NT2/D1 (cell line): ENCODE results near the gene MTG2.

ENCODE experiments used
- DNase-seq: peaks from one replicate; pipeline ENCODE4 v3.0.0-alpha.2; 2011; ENCODE audit warnings: low read depth, low spot score
- H3K27me3 ChIP-seq: 2 replicates; pipeline ENCODE4 v1.6.0; 2011; ENCODE audit warnings: mild to moderate bottlenecking; ENCODE audit not compliant: insufficient read length, insufficient read depth
- H3K36me3 ChIP-seq: 2 replicates; pipeline ENCODE4 v1.6.1; 2011; ENCODE audit warnings: mild to moderate bottlenecking, low read length, mixed read lengths; ENCODE audit not compliant: insufficient read depth, insufficient read length
- H3K4me1 ChIP-seq: 2 replicates; pipeline ENCODE4 v1.5.1; 2011; ENCODE audit not compliant: insufficient read depth, insufficient read length
- H3K4me3 ChIP-seq: 2 replicates; pipeline ENCODE4 v1.5.1; 2011; ENCODE audit warnings: low read depth; ENCODE audit not compliant: insufficient read length
- H3K9ac ChIP-seq: 2 replicates; pipeline ENCODE4 v1.6.0; 2011; ENCODE audit warnings: low read depth; ENCODE audit not compliant: insufficient read length
- H3K9me3 ChIP-seq: 2 replicates; pipeline ENCODE4 v1.5.1; 2011; ENCODE audit warnings: mild to moderate bottlenecking, low read length; ENCODE audit not compliant: insufficient read depth
- SUZ12 ChIP-seq: IDR thresholded peaks from 2 replicates; pipeline ENCODE4 v1.6.1; 2011; ENCODE audit not compliant: insufficient read length, insufficient read depth; ENCODE audit errors: extremely low read depth
- YY1 ChIP-seq: IDR thresholded peaks from 2 replicates; pipeline ENCODE4 v1.6.1; 2011; ENCODE audit not compliant: insufficient read length, insufficient read depth
- ZNF274 ChIP-seq: IDR thresholded peaks from 2 replicates; pipeline ENCODE4 v1.6.1; 2011; ENCODE audit warnings: mild to moderate bottlenecking, low read depth, low read length

Gene MTG2

GRCh38 chr20:62182469-62183425, at the start of gene MTG2:
TSS of gene MTG2 (plus strand) at chr20:62183028. CDS start at chr20:62193421, 10,393 bp downstream.
- Histone ChIP-seq H3K9me3 (no peaks in the 10 kb centered on the region), H3K4me1 (no peaks in the 10 kb centered on the region), H3K27me3 (no peaks in the 10 kb centered on the region), H3K4me3 (peak within 1 kb of the TSS; percentile 97), H3K36me3 (peaks cover 30% of the 10 kb centered on the region), H3K9ac (peak within 1 kb of the TSS; percentile 100)
- DNase-seq = peak; percentile 95
- TF ChIP-seq YY1 (no peak), ZNF274 (no peak), SUZ12 (no peak)

GRCh38 chr20:62133051-62133845, 49.6 kb upstream of the MTG2 start:
- no peaks in the 10 kb centered on the region for H3K9me3 ChIP-seq
- no peaks in the 10 kb centered on the region for H3K27me3 ChIP-seq
- no peaks in the 10 kb centered on the region for H3K4me1 ChIP-seq
- TF ChIP-seq ZNF274 (no peak), SUZ12 (no peak), YY1 (no peak)
- H3K9ac ChIP-seq = no peak overlapping the region
- no peak for DNase-seq
- H3K36me3 ChIP-seq = peaks cover 100% of the 10 kb centered on the region
- H3K4me3 ChIP-seq = no peak overlapping the region

GRCh38 chr20:62133864-62134263, 49.0 kb upstream of the MTG2 start:
- DNase-seq = no peak
- TF ChIP-seq SUZ12 (no peak), ZNF274 (no peak), YY1 (no peak)

GRCh38 chr20:62134735-62135231, 48.0 kb upstream of the MTG2 start:
- TF ChIP-seq YY1 = no peak
- TF ChIP-seq ZNF274 = no peak
- no peak for TF ChIP-seq SUZ12
- no peak for DNase-seq
- Histone ChIP-seq H3K4me1 (peaks cover 4% of the 10 kb centered on the region), H3K9me3 (no peaks in the 10 kb centered on the region), H3K4me3 (no peak overlapping the region), H3K27me3 (no peaks in the 10 kb centered on the region), H3K9ac (no peak overlapping the region), H3K36me3 (peaks cover 99% of the 10 kb centered on the region)

More at GRCh38 chr20:62133864-62134263, 49.0 kb upstream of the MTG2 start:
- Histone ChIP-seq H3K9ac (no peak overlapping the region), H3K27me3 (no peaks in the 10 kb centered on the region), H3K36me3 (peaks cover 99% of the 10 kb centered on the region), H3K4me1 (no peaks in the 10 kb centered on the region), H3K9me3 (no peaks in the 10 kb centered on the region), H3K4me3 (no peak overlapping the region)

- DNase-seq = no peak
- H3K9me3 ChIP-seq = no peaks in the 10 kb centered on the region
- H3K9ac ChIP-seq = no peak overlapping the region
- peaks cover 4% of the 10 kb centered on the region for H3K4me1 ChIP-seq
- H3K36me3 ChIP-seq = peaks cover 99% of the 10 kb centered on the region
- H3K4me3 ChIP-seq = no peak overlapping the region
- H3K27me3 ChIP-seq = no peaks in the 10 kb centered on the region
- TF ChIP-seq YY1 = no peak
Observed at GRCh38 chr20:62135573-62136266, 47.1 kb upstream of the MTG2 start.

GRCh38 chr20:62136283-62137091, 46.3 kb upstream of the MTG2 start:
- DNase-seq = peak; percentile 63
- Histone ChIP-seq H3K36me3 (peaks cover 99% of the 10 kb centered on the region), H3K9me3 (no peaks in the 10 kb centered on the region), H3K4me3 (no peak overlapping the region), H3K4me1 (peaks cover 9% of the 10 kb centered on the region), H3K9ac (no peak overlapping the region), H3K27me3 (no peaks in the 10 kb centered on the region)
- TF ChIP-seq SUZ12 = no peak
- no peak for TF ChIP-seq YY1
